ENCODE results near the gene CAMK1.
A peak's percentile ranks its signal among the peaks of the same experiment; 100 is the strongest.
"Not testable (repeated sequence)": the region's sequence is repeated elsewhere in the genome, so short reads cannot be mapped to it uniquely, and the experiment has no call there.

Gene CAMK1

DNA sequence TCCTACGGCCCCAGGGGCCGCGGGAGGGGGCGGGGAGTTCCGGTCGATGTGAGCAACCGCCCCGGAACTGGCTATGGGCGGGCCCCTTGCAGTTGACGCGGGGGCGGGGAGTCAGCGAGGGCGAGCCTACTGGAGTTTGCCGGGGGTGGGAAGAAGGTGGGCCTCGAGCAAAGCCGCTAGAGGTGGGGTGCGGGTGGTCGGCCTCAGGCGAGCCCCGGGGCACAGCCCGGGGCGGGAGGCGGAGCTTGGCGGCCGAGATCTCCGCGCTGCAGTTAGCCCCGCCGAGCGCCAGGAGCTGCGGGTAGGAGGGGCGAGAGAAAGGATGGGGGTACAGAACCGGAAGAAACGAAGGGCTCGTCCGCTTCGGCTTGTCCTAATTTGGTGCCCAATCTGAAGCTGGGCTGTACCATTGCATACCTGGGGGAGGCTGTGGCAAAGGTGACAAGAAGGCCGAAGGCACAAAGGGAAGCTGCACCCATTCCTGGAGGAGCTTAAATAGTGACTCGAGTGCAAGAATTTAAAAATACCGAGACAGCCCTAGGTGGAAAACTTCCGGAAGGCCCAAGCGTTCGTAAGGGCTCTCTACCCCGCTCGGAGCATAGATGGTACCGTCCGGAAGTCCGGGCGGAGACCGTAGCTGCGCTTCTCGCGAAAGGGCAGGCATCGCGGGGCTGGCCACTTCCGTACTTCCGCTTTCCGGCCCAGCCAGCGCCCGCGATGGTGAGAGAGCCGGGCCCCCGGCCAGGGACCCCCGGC, 22.8 kb upstream of the CAMK1 start, which contains the start of the genes ARPC4 and TADA3:
ARPC4 (plus strand) TSS at position 678 of the 756 bp plus-strand sequence; CDS start at position 718, 40 bp downstream.
TADA3 (minus strand) TSS at position 69 of the 756 bp plus-strand sequence. CDS start 1,007 bp downstream, outside the sequence.
- DNase-seq = peak; percentile 85 to 98 (median 92)

DNA sequence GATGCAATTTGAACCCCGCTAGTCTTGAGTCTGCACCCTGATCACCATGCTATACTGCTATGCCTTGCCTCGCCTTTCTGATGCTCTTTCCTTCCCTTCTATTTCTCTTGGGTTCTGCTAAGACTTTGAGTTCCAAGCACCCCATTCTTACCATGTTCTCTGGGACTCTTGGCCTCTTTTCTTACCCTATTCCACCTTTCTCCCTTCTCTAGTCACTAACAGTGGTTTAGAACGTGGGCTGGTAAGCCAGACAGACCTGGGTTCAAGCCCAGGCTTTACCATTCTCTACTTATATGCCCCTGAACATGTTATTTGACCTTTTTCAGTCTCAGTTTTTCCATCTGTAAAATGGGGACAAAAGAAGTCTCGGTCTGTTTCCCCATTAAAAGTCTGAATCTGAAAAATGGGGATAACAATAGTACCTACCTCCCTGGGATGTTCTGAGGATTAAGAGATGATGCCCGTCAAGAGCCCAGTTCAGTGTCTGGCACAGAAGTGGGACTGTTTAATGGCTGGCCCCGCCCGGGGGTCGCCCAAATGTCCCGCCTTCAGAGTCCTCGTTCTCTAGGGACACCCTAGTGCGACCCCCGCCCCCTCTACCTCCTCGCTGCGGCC, 22.1 kb upstream of the CAMK1 start:
- DNase-seq = no peak

DNA sequence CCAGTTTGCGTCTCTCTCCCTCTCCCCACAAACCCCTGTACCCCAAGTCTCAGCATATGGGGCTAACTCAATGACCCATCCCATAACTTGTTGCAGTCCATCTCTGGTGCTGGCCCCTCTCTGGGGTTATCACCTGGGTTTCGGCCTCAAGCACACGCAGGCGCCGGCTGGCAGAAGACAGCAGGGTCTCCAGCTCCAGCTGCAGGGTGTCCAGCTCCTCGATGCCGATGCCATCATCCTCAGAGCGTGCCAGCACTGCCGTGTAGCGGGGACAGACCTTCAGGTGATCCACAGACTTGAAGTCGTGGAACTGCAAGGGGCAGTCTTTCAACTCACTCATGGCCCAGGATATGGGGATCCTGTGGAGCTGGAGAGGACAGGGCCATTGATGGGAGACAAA, 21.4 kb upstream of the CAMK1 start:
- no peak for DNase-seq

DNA sequence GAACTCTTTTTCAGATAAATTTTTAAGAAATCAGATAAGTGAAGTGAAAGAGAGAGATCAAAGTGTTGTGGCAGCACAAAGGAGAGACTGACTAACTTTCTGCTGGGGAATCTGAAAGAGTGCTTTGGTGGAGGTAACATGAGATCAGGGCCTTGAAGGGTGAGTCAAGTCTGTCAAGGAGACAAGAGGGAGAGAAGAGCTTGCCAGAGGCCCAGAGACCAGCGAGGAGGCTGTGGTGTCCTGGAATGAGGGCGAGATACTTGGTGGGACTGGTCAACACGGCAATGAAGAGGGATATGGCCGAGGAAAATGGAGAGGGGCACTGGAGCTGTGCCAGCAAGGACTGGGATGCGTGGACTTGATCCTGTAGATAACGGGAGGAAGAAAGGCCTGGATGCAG, 18.0 kb upstream of the CAMK1 start:
- no peak for DNase-seq

DNA sequence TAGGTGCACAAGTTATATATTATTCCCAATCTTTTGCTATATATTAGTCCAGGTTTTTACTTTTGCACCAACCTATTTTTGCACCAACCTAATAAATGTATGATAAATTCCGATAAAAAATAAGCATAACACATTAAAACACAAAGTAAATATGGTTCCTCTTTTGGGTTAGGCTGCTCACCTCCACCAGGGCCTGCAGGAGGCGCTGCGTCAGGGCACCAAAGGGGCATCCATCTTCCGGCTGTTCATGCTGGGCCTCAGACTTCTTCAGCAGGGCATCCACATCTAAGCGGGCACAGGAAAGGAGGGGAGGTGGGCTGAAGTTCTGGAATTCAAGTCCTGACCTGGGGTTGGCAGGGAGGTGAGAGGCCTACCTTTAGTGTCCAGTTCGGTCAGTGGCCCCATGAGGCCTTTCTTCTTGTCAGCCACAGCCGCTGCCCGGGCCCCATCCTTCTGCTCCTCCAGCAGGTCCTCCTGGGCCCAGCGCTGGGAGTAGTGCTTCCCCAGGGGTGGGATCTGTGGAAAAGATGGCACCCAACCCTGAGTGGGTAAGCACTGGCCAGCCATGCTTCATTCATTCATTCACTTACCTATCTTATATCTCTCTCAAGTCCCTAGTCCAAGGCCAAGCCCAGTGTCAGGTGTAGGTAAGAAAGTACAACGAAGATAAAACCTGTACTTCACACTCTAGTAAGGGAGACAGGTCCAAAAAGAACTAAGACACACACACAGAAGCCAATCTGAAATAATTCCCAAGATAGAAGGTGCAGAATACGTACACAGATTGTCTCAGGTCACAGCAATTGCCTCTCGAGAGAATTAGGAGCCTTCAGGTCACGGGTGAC, 17.3 kb upstream of the CAMK1 start:
- no peak for DNase-seq

DNA sequence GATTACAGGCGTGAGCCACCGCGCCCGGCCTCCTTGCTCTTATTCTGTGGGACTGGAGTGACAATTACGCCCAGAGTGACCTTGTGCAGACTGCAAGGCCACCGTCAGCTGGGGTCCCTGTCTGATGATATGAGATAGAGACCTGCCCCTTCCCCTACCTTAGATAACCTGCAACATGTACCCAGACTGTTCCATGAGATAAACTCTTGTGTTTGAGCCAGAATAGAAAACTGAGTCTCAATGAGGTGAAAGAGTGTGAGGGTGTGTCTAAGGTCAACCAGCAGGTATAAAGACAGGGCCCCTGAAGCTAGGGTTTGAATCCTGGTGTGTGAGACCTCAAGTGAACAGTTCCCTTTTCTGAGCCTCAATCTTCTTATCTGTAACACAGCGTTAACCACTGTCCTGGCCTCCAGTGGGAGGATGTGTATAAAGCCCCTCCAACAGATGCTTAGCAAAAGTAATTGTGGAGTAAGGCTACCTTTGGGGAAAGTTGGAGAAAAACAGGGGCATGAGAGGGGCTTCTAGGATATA, 16.5 kb upstream of the CAMK1 start:
- DNase-seq = no peak

DNA sequence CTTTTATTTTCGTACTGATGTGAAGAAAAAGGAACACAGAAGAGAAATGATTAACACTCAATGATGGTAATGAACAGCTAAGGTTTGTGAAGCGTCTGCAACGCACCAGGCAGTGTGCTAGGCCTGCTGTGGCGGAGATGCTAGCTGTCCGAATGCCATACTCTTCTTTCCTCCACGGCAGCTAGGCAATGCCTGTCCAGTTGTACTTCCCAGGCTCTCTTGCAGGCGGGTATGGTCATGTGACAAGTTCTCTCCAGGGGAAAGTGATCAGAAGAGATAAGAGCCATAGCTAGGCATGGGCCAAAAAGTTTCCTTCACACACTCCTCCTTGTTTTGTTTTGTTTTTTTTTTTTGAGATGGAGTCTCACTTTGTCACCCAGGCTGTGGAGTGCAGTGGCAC, 15.9 kb upstream of the CAMK1 start:
- DNase-seq = no peak

DNA sequence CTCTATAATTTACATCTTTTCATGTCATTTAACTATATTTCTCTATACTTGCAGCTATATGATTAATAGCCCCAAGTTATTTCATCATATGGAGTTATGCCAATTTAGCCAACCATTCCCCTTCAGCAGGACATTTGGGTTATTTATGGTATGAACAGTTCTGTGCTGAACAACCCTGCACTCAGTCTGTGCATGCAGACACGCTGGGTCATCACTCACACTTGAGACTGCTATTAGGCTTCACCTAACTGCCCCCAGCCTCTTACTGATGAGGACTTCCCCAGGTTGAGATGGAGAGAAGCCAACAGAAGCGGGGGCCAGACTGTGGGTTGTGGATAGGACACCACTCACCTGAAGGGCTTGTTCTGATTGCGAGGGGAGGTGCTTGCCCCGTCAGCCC, 15.2 kb upstream of the CAMK1 start:
- no peak for DNase-seq

DNA sequence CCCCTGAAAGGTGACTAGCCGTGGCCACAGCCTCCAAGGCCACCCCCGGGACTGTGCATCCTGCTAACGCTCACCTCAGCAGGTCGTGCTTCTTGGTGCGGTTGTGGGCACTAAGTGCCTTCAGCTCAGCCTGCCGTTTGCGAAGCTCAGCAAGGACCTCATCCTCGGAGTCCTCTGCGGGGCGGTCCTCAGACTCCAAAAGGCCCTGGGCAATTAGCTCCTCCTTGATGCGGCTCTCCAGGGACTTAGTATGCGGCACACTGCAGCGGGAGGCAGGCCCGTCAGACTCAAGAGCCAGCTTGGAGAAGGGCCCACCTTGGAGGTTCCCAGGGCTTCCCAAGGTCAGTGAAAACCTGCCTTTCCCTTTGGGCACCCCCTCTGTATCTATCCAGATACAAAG, 14.2 kb upstream of the CAMK1 start:
- no peak for DNase-seq

DNA sequence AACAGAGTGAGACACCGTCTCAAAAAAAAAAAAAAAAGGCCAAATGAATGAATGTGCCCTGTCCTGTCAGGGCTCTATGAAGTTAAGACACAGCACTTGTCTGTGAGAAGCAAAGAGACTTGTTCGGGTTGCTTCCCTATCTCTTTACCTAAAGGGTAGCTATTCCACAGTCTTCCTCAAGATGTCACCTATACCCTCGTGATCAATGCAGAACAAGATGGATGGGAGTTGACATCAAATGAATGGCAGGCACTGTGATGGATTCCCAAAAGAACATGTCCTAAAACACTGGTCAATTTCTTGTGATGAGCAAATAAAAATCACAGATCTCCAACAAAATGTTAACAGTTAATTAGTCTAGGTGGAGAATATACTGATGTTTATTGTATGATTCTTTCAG, 13.0 kb upstream of the CAMK1 start:
- DNase-seq = peak in 1 of 6 experiments; percentile 10

DNA sequence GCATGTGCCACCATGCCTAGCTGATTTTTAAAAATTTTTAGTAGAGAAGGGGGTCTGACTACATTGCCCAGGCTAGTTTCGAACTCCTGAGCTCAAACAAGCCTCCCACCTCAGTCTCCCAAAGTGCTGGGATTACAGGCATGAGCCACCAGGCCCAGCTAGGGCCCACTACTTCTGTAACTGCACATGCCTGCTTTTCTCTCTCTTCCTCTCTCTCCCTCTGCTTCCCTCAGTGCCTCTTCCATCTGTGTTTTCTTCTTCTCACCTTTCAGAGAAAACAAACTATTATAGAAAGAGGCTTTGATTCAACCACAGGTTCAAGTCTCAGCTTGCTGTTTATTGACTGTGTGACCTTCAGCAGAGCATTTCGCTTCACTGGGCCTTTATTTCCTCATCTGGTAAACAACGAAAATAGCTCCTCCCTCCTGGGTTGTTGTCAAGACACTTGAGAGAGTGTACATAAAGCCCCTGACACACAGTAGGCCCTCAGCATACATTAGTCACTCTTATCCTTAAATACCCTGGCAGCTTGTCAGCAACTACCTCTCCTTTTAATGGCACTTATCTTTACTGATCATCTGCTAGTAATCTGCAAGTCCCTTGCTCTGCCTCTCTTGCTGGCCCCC, 12.3 kb upstream of the CAMK1 start:
- no peak for DNase-seq

DNA sequence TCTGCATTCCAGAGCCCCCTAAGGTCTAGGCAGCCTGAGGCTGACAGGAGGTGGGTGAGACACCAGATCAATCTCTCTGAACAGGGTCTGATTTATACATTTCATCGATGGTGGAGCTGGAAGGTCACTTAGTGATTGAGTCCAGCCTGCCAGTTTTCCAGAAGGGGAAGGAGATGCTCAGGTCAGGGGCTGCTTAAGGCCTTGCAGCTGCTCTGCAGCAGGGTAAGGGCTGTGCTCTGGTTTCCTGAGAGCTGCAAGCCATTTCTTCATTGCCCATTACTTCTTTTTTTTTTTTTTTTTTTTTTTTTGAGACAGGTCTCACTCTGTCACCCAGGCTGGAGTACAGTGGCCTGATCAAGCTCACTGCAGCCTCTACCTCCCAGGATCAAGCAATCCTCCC, 11.8 kb upstream of the CAMK1 start:
- DNase-seq = no peak

DNA sequence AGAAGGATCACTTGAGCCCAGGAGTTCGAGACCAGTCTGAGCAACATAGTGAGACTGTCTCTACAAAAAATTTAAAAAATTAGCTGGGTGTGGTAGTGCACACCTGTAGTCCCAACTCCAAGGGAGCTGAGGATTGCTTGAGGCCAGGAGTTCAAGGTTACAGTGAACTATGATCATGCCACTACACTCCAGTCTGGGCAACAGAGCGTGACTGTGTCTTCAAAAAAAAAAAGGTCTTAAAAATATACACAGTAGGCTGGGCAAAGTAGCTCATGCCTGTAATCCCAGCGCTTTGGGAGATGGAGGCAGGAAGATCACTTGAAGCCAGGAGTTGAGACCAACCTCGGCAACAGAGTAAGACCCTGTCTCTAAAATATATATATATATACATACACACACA, 11.2 kb upstream of the CAMK1 start:
- DNase-seq = no peak

DNA sequence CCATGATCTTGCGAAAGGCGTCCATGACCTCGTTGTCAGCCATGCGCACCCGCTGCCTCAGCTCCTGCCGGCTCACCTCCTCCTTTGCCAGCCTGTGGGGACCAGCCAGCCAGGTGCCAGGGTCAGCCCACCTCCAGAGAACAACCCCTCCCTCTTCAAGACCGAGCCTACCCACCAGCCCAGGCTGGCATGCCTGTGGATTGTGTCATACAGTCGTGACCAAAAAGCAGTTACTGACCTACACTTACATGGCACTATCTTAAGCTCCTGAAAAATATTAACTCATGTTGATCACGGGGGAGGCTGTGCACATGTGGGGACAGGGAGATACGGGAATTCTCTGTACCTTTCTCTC, 10.7 kb upstream of the CAMK1 start:
- DNase-seq = no peak

DNA sequence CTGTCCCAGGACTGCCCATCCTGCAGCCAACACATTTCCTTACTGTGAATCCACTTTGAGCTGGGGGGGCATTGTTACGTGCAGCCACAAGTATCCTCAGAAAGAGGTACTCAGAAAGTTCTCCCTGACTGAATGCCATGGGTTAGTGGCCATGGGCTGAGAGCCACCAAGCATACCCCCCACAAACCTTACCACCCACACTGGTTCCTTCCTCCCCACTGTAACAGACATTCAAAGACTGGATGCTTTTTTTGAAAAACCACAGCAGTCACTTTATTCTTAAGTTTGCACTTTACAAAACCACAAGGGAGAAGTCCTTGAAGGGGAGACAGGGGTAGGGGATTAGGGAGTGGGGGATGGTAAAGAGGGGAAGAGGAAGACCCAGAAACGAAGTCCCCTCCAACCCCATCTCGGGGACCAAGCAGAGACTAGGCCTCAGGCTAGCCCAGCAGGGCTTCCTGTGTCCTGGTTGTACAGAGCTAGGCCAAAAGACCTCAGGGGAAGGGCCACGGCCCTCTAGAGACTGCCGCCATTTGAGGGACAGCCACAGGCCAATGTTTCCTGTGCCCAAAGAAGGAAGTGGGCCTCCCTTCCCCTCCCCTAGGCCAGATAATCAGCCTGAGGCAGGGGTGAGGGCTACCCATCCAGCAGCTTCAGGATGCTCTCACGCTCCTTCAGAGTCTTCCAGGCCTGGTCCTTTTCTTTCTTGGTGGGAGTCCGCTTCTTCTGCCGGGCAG, 10.1 kb upstream of the CAMK1 start:
- DNase-seq = peak in 3 of 6 experiments; percentile 16 to 24 (median 21)

DNA sequence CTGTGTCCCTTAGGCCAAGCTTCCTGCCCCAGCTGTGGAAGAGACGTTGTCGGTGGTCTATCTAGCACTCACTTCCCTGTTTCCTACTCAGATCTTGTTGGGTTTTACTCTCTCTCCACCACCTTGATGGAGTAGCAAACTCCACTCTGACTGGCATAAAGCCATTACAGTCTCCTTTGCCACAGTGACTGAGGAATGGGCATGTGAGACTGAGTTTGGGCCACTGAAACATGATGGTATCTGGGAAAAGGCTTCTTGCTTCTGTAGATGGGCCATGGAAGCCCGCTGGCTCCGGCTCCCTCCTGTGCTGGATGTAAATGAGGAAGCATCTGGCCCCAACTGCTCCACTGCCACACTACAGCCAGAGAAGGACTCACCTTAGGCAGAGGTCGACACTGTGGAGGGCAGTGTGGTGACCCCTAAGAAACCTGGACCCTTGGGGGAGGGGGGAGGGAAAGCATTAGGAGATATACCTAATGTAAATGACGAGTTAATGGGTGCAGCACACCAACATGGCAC, 9.4 kb upstream of the CAMK1 start:
- DNase-seq = no peak

DNA sequence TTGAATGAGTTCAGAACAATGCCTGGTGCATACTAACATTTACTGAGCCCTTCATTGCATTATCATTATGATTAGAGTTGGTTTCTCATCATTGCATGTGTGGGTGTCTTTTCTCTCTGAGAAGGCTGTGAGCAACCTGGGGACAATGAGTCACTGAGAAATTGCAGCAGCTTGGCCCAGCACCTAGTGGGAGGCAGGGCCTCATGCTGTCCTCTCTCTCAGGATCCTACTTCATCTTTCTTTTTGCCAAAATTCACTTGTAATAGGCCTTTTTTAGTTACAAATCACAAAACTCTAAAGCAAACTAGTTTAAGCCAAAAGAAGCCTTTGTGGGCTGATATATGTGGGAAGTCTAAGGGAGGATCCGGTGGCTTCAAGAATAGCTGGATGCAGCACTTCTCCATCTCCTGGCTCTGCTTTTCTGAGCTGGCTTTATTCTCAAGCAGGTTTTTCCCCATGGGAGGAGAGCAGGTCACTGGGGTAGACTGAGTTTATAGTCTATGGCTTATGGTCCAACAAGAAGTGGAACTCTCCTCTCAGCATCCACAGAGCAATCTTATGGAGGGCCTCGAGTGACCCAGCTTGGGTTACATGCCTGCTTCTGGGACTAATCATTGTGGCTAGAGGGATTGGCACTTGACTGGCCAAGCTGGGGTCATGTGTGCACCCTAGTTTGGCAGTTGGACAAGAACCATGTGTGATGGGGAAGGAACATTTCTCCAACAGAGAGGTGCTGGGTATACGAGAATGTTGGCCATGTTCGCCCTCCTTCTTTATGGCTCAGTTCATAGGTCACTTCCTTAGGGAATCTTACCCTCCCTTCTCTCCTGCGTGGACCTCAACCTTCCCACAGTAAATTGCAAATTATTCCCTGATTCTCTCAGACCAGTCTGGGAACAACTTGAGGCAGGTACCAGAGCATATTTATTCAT, 8.7 kb upstream of the CAMK1 start:
- no peak for DNase-seq

DNA sequence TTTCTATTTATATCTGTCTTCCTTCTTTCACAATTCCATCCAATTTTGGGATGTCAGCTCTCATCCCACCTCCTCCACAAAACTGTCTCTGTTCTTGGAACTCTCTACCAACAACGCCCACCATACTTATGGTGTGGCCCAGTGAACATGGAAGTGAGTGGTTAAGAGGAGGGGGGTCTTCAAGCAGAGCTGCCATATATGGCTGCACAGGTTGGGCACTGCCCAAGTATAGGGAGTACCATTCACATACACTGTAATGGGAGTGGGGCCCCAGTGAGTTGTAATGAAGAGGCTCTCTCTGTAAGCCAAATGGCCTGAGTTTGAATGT, 7.9 kb upstream of the CAMK1 start:
- no peak for DNase-seq

DNA sequence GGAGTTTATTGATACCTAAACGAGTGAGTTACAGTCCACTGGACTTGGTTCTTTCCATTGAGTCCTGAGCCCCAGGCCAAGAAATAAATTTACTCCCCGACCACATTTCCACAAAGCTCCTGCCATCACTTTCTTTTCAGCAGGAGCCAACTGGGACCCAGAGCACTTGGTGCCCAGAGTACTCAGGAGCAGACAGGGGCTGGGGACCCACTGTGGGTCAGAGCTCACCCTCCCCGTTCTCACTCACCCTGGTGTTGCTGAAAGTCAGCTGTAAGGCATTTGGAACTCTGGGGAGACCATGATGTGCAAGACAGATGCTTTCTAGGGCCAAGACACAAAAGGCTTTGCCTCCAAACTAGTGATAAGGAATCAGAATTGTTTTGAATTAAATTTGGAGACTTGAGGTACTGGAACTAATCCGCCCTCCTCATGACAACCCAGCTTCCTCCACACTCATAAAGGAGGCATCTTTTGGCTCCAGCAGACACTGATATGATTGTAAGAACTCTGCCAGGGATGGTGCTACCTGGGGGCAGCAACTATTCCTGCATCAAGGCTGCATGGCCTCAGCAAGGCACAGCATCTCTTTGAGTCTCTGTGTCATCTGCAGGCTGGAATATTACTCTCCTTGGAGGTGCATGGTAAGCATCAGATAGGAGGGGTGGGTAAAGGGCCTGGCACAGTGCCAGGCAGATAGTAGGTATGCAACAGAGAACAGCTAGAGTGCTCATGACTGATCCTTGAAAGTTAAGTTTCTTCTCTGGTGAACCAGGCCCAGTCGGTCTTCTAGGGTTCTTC, 7.3 kb upstream of the CAMK1 start:
- DNase-seq = no peak

DNA sequence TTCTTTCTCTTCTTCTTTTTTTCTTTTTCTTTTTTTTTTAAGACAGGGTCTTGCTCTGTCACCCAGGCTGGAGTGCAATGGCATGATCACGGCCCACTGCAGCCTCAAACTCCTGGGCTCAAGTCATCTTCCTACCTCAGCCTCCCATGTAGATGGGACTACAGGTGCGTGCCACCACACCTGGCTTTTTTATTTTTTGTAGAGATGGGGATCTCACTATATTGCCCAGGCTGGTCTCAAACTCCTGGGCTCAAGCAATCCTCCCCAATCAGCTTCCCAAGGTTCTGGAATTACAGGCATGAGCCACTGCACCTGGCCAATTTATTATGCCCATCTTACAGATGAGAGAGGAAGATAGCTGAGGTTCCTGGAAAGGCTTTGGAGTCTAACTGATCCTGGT, 1.3 kb upstream of the CAMK1 start:
- DNase-seq = not testable (repeated sequence)

Data from stimulated activated naive CD4-positive, alpha-beta T cell (primary cell).